Non-pigmented ciliary epithelial cell (primary cell): ENCODE measurements around the gene TNFRSF13B.
"Not testable (repeated sequence)": the region's sequence is repeated elsewhere in the genome, so short reads cannot be mapped to it uniquely, and the experiment has no call there.

Experiments used
- DNase-seq: peaks from one replicate; pipeline ENCODE4 v3.0.0-alpha.2; 2010; ENCODE audit warnings: low read depth

TNFRSF13B gene

DNA sequence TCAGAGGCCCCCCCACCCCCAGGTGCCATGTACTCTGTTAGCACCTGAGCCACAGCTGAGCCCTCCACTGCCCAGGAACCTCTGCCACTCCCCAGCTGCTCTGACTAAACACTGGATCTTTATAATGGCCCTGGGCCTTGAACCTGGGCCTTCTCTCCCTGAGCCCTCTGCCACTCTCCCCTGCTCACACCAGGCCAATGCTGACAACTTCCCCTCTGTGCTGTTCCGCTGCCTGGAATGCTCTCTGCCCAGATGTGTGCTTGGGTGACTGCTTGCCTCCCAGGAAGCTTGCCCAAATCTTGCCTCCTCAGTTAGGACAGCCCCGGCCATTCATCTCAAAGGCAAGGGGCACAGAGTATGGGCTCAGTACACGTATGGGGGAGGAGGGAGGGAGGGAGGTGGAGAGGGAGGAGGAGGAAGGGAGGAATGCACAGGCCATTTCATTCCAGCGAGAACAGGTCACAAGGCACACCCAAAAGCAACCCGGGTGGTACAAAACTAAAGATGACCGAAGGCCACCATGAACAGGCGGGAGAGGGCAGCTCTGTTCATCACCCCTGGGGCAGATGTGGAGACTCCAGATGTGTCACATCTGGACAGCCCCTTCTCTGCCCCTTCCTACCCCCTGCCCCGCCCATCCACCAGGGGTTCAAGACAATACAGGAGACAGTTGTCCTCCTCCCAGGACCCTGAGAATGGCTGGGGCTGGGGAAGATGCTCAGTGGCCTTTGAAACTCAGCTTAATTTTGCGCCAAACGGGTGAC, 15.3 kb upstream of the TNFRSF13B start:
- no peak for DNase-seq

GRCh38 chr17:16986391-16986790, 14.5 kb upstream of the TNFRSF13B start:
- DNase-seq = no peak

GRCh38 chr17:16981928-16982327, 10.0 kb upstream of the TNFRSF13B start:
- DNase-seq = no peak

DNA sequence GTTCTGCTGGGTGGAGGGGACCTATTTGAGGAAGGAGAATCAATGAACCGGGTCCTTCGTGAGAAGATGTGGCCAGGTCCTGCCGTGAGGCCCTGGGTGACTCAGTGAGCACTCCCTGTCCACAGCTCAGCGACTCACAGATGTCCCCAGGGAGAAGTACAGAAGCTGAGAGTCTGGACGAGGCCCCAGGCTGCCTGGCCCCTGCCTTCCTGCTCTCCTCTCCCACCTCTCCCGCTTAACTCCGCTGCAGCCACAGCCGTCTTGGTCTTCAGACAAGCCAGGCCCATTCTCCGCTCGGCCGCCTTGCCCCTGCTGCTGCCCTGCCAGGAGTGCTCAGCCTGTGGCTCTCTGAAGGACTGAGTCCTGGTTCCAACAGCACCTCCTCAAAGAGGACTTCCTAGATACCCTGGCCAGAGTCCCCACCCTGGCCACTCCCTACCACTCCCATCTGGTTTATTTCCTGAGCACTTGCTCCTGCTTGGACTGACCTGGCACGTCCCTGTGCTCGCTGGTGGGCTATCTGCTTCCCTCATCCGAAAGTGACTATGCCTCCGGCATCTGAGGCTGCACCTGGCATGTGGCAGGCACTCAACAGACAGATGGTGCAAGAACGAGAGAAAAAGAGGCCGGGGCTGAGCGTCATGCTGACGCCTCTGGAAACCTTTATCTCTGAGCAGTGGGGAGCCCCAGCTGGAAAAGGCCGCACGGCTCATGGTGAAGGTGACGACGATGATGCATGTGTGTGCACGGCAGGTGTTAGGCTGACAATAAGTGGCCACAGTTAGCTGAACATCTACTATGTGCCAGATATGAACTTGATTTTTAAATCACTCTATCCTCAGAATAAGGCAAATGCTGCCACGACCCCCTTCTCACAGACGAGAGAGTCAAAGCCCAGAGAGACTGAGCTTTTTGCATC, 9.2 kb upstream of the TNFRSF13B start:
- no peak for DNase-seq

DNA sequence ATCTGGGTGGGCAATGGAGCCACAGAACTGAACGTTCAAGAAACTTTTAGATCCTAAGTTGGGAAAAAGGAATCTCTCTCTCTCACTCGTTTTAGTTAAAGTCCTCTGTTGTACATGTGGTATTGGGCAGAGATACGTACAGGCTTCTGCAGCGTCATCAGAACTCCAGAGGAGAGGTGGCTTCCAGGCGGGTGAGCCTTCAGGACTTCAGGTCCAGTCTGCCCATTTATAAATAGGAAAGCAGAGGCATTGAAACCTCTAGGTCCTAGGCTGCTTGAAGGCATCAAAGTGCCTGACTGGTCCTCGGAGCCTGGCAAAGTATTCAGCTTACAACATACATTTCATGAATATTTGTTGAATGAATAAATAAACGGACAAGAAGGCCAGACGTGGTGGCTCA, 8.1 kb upstream of the TNFRSF13B start:
- no peak for DNase-seq

- not testable (repeated sequence) for DNase-seq
Measured at GRCh38 chr17:16979237-16979823, 7.4 kb upstream of the TNFRSF13B start.

DNA sequence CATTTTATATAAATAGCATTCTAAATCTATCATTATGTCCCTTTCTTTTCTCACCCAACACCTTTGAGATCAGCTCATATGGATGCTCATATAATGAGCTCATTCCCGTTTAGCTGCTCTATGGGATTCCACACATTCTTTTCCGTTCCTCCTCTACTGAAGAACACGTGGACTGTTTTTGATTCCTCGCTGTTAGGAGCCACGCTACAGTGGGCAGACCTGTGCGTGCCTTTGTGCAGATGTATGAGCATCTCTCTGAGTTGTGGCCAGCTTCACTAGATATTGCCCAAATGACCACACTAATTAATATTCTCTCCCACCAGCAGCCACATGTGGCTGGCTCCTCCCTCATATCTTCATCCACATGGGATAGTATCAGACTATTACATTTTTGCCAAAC, 6.0 kb upstream of the TNFRSF13B start:
- no peak for DNase-seq

DNA sequence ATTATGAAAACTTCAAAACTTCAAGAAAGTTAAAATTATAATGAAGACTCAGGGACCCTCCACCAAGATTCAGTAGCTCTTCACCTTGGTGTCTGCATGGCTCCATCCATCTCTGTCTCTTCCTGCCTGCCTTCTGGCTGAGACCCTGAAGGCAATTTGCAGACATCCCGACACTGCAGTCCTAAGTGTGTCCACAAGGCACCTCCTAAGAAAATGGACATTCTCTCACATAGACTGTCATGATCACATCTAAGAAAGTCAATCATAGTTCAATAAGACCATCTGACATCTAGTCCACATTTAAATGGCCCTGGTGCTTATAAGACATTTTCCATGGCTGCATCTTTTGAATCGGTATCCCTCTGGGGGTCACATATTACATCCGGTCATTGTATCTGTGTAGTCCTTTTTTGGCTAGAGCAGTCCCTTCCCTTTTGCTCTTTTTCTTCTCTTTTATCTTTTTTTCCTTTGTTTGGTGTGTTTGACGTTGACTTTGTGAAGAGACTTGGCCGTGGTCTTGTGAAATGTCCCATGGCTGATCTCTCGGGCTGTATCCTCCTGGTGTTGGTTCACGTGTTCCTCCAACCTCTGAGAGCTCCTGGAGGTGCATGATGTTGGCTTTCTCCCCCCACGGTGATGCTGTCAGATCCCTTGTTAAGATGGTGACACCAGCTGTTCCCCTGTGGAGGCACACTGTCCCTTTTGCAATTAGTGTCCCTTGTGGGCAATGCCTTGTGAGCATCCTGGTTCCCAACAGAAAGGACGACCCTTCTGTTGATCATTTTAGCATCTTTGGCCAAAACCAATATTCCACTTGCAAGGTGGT, 5.0 kb upstream of the TNFRSF13B start:
- no peak for DNase-seq

- no peak for DNase-seq
Measured at GRCh38 chr17:16975744-16976625, 4.1 kb upstream of the TNFRSF13B start.

DNA sequence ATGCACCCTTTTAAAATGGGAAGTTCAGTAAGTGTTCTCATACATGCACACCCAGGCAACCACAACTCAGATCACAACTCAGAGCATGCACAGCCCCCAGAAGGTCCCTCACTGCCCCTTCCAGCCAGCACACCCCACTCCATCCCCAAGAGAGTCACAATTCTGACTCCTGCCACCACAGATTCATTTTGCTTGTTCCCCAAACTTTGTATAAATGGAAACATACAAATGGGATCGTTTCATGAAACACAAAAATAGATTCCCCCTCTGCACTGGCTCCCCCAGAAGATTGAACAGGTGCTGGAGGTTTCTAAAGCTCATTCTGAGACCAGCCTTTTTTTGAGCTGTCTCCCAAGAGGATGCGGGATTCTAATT, 3.3 kb upstream of the TNFRSF13B start:
- no peak for DNase-seq

- no peak for DNase-seq
Measured at GRCh38 chr17:16974569-16975276, 2.8 kb upstream of the TNFRSF13B start.

DNA sequence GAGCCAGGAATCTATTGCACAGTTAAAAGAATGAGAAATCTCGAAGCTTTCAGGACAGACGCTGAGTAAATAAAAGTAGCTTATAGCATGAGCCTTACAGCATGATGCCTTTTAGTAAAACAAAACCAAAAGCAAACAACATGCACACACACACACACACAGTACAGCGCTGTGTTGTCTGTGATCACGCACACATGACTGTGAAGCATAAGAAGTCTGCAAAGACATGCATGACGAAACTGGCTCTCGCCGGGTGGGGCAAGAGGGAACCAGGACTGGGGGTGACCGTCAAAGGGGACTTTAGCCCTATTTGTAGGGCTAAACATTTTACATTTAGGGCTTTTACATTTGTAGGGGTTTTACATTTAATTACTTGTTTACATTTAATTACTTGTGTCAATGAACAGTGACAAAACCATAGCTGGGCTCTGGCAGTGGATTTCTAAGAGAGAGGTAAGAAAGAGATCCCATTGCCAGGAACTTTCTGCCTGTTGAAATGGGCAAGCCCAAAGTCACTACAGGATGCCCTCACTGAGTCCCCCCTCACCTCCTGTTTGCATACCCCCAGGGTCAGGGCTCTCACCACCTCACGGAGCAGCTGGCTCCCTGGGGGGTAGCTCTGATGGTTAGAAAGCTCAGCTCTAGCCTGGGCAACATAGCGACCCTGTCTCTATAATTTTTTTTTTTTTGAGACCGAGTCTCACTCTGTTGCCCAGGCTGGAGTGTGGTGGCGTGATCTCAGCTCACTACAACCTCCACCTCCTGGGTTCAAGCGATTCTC, 2.0 kb upstream of the TNFRSF13B start:
- DNase-seq = no peak

DNA sequence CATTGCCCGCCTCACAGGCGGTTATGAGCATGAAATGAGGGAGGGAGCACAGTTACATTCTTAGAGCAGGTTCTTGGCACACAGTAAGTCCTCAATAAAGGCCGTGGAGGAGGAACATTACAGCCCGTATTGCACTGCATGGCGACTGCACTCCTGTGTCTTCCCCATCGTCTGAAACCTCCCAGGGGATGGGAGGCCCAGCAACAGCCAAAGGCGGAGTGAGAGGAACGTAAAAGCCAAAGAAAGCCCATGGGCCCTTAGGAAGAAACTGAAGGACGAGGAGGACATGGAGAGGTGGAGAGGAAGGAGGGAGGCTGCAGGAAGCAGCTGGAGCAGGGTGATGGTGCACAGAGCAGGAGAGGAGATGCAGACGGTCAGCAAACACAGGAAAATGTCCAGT, 1.1 kb upstream of the TNFRSF13B start:
- DNase-seq = not testable (repeated sequence)

GRCh38 chr17:16972346-16972745, 428 bp upstream of the TNFRSF13B start:
- DNase-seq = no peak

DNA sequence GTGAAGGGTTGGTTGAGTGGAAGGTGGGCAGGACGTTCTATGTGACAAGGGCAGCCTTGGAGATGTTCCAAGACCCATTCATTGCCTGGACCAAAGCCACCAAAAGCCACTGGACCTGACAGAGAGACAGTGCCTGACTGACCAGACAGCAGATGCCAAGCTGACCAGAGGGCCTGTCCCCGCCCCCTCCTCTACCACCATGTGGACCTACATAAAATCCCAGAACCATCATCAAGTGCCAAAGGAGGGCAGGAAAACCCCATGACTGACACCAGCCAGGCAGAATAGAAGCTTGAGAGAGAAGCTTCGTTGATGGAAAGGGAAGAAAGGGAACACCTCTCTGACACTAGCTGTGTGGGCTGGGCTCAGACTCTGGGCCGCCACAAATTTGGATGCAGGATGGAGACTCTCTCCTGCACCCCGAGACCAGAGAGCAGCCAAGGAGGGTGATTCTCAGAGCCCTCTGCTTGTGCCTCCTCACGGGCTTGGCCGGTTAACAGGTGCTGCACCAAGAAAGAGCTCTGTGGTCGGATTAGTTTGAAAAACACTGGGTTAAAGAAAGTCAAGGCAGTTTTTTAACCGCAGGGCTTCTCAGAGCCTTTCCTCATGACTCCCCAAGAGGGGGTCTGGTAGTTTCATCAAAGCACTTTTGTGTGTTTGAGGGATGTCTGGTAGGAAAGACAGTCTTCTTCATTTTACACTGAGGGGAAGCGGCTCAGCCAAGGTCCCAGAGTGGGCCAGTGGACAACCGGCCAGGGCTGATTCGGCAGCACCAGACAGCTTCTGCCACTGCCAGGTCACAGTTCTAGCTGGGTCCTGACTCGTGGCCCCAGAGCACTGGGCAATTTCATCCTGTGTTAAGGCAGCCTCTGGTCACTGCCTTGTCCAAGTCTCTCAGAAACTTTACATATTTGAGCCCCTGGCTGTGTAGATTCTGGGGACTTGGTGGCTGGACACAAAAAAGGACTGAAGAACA, 1.7 kb downstream of the TNFRSF13B start:
- DNase-seq = no peak

DNA sequence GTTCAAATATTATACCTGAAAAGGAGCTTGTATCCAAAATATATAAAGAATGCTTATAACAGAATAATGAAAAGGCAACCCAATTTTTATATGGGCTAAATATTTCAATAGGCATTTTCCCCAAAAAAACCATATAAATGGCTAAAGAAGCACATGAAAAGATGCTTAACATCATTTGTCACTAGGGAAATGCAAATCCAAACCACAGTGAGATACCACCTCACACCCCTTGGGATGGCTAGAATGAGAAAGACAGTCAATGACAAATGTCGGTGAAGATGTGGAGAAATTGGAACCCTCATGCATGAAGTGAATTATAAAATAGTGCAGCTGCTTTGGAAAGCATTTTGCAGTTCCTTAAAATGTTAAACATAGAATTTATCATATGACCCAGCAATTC, 3.1 kb downstream of the TNFRSF13B start:
- no peak for DNase-seq

- DNase-seq = no peak
Measured at GRCh38 chr17:16962804-16963203, 9.1 kb downstream of the TNFRSF13B start.

GRCh38 chr17:16961792-16962191, 10.1 kb downstream of the TNFRSF13B start:
- no peak for DNase-seq
